Measurements from ENCODE around the gene AGAP3. TPM values are rescaled to one million over a fixed set of nuclear protein-coding genes. Genes with fewer than 3 reads are reported as not detected.

Gene AGAP3
- total RNA-seq, 1 donor from 2014 or later: 77.8 TPM

GRCh38 chr7:151048911-151049463, 37.3 kb upstream of the AGAP3 start:
- Mint-ChIP-seq H3K27ac (ENCODE audit: unreplicated experiment) (no peak overlapping the region), H3K4me3 (ENCODE audit: unreplicated experiment) (no peak overlapping the region), H3K4me1 (ENCODE audit: low read depth) (peaks cover 26% of the 10 kb centered on the region), H3K36me3 (ENCODE audit: low read depth) (peaks cover 3% of the 10 kb centered on the region), H3K27me3 (ENCODE audit: low read depth) (no peaks in the 10 kb centered on the region), H3K9me3 (ENCODE audit: low read depth) (no peaks in the 10 kb centered on the region)
- no peak for DNase-seq (ENCODE audit: low spot score)
- TF ChIP-seq, protein P1, sequence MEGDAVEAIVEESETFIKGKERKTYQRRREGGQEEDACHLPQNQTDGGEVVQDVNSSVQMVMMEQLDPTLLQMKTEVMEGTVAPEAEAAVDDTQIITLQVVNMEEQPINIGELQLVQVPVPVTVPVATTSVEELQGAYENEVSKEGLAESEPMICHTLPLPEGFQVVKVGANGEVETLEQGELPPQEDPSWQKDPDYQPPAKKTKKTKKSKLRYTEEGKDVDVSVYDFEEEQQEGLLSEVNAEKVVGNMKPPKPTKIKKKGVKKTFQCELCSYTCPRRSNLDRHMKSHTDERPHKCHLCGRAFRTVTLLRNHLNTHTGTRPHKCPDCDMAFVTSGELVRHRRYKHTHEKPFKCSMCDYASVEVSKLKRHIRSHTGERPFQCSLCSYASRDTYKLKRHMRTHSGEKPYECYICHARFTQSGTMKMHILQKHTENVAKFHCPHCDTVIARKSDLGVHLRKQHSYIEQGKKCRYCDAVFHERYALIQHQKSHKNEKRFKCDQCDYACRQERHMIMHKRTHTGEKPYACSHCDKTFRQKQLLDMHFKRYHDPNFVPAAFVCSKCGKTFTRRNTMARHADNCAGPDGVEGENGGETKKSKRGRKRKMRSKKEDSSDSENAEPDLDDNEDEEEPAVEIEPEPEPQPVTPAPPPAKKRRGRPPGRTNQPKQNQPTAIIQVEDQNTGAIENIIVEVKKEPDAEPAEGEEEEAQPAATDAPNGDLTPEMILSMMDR (IDR thresholded peaks at IDR 0.05): no peak

- H3K4me1 Mint-ChIP-seq (ENCODE audit: low read depth): peaks cover 19% of the 10 kb centered on the region
- H3K27ac Mint-ChIP-seq (ENCODE audit: unreplicated experiment): no peak overlapping the region
- H3K9me3 Mint-ChIP-seq (ENCODE audit: low read depth): no peaks in the 10 kb centered on the region
- TF ChIP-seq, protein P1 (IDR thresholded peaks at IDR 0.05): no peak
- peaks cover 4% of the 10 kb centered on the region for H3K36me3 Mint-ChIP-seq (ENCODE audit: low read depth)
- no peak overlapping the region for H3K4me3 Mint-ChIP-seq (ENCODE audit: unreplicated experiment)
- no peak for DNase-seq (ENCODE audit: low spot score)
- no peaks in the 10 kb centered on the region for H3K27me3 Mint-ChIP-seq (ENCODE audit: low read depth)
Observed at GRCh38 chr7:151051108-151051507, 35.2 kb upstream of the AGAP3 start.

DNA sequence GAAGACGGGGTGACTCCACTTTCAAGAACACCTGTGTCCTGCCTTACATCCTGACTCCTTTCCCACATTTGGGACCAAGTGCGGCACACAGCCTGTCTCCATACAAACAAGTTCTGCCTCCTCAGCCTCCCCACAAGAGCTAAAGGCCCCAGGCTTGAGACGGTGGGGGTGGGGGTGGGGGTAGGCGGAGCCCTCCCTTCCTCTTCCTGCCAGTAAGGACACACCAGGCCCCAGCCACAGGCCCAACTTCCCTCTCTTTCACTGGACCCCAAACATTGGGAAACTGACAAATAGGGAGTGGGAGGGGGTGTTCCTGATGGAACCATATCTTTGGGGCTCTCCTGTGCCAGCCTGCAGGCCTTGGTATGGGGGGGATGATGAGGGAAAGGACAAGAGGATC, 33.2 kb upstream of the AGAP3 start:
- no peak for DNase-seq (ENCODE audit: low spot score)
- TF ChIP-seq, protein P1 (IDR thresholded peaks at IDR 0.05): no peak
- Mint-ChIP-seq H3K4me3 (ENCODE audit: unreplicated experiment) (no peak overlapping the region), H3K9me3 (ENCODE audit: low read depth) (no peaks in the 10 kb centered on the region), H3K27me3 (ENCODE audit: low read depth) (no peaks in the 10 kb centered on the region), H3K36me3 (ENCODE audit: low read depth) (peaks cover 4% of the 10 kb centered on the region), H3K27ac (ENCODE audit: unreplicated experiment) (no peak overlapping the region), H3K4me1 (ENCODE audit: low read depth) (peaks cover 16% of the 10 kb centered on the region)

DNA sequence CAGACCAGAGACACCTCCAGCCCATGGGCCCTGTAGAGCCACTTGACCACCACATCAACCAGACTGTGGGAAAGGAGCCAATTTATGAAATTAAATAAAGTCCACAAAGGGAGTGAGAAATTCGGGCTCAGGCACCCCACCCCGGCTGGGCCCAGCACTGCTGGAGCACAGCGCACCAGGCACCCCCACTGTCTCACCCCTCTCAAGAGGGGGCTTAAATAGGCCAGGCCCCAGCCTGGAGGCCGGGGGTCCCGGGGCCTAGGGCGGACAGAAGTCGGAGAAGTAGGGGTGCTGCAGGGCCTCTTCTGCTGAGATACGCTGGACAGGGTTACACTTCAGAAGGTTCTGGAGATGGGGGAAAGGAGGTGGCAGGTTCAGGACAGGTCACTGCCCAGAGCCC, 32.5 kb upstream of the AGAP3 start:
- no peak for DNase-seq (ENCODE audit: low spot score)
- Mint-ChIP-seq H3K9me3 (ENCODE audit: low read depth) (no peaks in the 10 kb centered on the region), H3K27me3 (ENCODE audit: low read depth) (no peaks in the 10 kb centered on the region), H3K4me3 (ENCODE audit: unreplicated experiment) (no peak overlapping the region), H3K36me3 (ENCODE audit: low read depth) (peaks cover 4% of the 10 kb centered on the region), H3K4me1 (ENCODE audit: low read depth) (peaks cover 22% of the 10 kb centered on the region), H3K27ac (ENCODE audit: unreplicated experiment) (no peak overlapping the region)
- TF ChIP-seq, protein P1 (IDR thresholded peaks at IDR 0.05): no peak

DNA sequence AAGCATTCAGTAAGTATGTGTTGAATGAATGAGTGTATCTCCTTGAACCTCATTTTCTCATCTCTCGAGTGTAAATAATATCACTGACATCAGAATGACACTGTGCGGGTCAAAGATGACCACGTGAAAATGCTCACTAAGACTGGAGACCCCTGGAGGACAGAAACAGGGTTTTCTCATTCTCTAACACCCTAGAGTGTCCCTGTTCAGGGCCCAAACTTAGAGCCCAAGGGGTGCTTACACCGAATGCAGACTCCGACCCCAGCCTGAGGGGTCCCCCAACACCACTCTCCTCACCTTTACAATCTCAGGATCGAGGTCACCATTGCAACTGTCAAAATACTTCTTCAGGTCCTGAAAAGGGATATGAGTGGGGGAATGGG, 30.0 kb upstream of the AGAP3 start:
- Mint-ChIP-seq H3K27ac (ENCODE audit: unreplicated experiment) (no peak overlapping the region), H3K4me3 (ENCODE audit: unreplicated experiment) (no peak overlapping the region), H3K9me3 (ENCODE audit: low read depth) (no peaks in the 10 kb centered on the region), H3K27me3 (ENCODE audit: low read depth) (no peaks in the 10 kb centered on the region), H3K4me1 (ENCODE audit: low read depth) (peaks cover 34% of the 10 kb centered on the region), H3K36me3 (ENCODE audit: low read depth) (peaks cover 4% of the 10 kb centered on the region)
- no peak for DNase-seq (ENCODE audit: low spot score)
- TF ChIP-seq, protein P1 (IDR thresholded peaks at IDR 0.05): peak; percentile 12

All from chondrocyte (in vitro differentiated cells).